ENCODE results near the gene IRX4.
"Not testable (repeated sequence)": the region's sequence is repeated elsewhere in the genome, so short reads cannot be mapped to it uniquely, and the experiment has no call there.

The IRX4 gene

GRCh38 chr5:1847611-1848010 is 35.1 kb downstream of the IRX4 start:
- in situ Hi-C loops (cut with MboI; ENCODE audit: low pct_unique_long_range_greater_than_20kb, low sequenced_read_pairs, unreplicated experiment): no loop called here
- TF ChIP-seq CTCF (IDR thresholded peaks at IDR 0.05; ENCODE audit: extremely low read depth, insufficient read depth, missing control alignments): no peak
- no peak for DNase-seq (ENCODE audit: low spot score)

- no peak for DNase-seq (ENCODE audit: low spot score)
- no peak for TF ChIP-seq CTCF (IDR thresholded peaks at IDR 0.05; ENCODE audit: extremely low read depth, insufficient read depth, missing control alignments)
- in situ Hi-C loops (cut with MboI; ENCODE audit: low pct_unique_long_range_greater_than_20kb, low sequenced_read_pairs, unreplicated experiment): no loop called here
These were observed 35.7 kb downstream of the IRX4 start for GRCh38 chr5:1847056-1847455.

- no peak for DNase-seq (ENCODE audit: low spot score)
- TF ChIP-seq CTCF (IDR thresholded peaks at IDR 0.05; ENCODE audit: extremely low read depth, insufficient read depth, missing control alignments): no peak
- in situ Hi-C loops (cut with MboI; ENCODE audit: low pct_unique_long_range_greater_than_20kb, low sequenced_read_pairs, unreplicated experiment): no loop called here
These were observed 36.1 kb downstream of the IRX4 start for GRCh38 chr5:1846583-1846982.

- no peak for TF ChIP-seq CTCF (IDR thresholded peaks at IDR 0.05; ENCODE audit: extremely low read depth, insufficient read depth, missing control alignments)
- in situ Hi-C loops (cut with MboI; ENCODE audit: low pct_unique_long_range_greater_than_20kb, low sequenced_read_pairs, unreplicated experiment): no loop called here
These were observed 37.0 kb downstream of the IRX4 start for GRCh38 chr5:1845696-1846095.

GRCh38 chr5:1844708-1845436 is 37.9 kb downstream of the IRX4 start:
- TF ChIP-seq CTCF (IDR thresholded peaks at IDR 0.05; ENCODE audit: extremely low read depth, insufficient read depth, missing control alignments): no peak
- in situ Hi-C loops (cut with MboI; ENCODE audit: low pct_unique_long_range_greater_than_20kb, low sequenced_read_pairs, unreplicated experiment): no loop called here
- DNase-seq (ENCODE audit: low spot score): no peak

More at GRCh38 chr5:1845696-1846095, 37.0 kb downstream of the IRX4 start:
- DNase-seq (ENCODE audit: low spot score): no peak

GRCh38 chr5:1843761-1844160 is 39.0 kb downstream of the IRX4 start:
- DNase-seq (ENCODE audit: low spot score); in situ Hi-C loops (cut with MboI; ENCODE audit: low pct_unique_long_range_greater_than_20kb, low sequenced_read_pairs, unreplicated experiment): not testable (repeated sequence)

GRCh38 chr5:1842004-1842819 is 40.5 kb downstream of the IRX4 start:
- in situ Hi-C loops (cut with MboI; ENCODE audit: low pct_unique_long_range_greater_than_20kb, low sequenced_read_pairs, unreplicated experiment): no loop called here
- no peak for TF ChIP-seq CTCF (IDR thresholded peaks at IDR 0.05; ENCODE audit: extremely low read depth, insufficient read depth, missing control alignments)
- no peak for DNase-seq (ENCODE audit: low spot score)
